GM19397 (cell line): ENCODE measurements around the gene LZTR1.
"Not testable (repeated sequence)": the region's sequence is repeated elsewhere in the genome, so short reads cannot be mapped to it uniquely, and the experiment has no call there.

Experiments used
- ATAC-seq: cut with Tn5 transposase; IDR thresholded peaks from one replicate; pipeline ENCODE4 v1.9.1; 2021; ENCODE audit warnings: mild to moderate bottlenecking, moderate library complexity; ENCODE audit not compliant: unreplicated experiment

Gene LZTR1

DNA sequence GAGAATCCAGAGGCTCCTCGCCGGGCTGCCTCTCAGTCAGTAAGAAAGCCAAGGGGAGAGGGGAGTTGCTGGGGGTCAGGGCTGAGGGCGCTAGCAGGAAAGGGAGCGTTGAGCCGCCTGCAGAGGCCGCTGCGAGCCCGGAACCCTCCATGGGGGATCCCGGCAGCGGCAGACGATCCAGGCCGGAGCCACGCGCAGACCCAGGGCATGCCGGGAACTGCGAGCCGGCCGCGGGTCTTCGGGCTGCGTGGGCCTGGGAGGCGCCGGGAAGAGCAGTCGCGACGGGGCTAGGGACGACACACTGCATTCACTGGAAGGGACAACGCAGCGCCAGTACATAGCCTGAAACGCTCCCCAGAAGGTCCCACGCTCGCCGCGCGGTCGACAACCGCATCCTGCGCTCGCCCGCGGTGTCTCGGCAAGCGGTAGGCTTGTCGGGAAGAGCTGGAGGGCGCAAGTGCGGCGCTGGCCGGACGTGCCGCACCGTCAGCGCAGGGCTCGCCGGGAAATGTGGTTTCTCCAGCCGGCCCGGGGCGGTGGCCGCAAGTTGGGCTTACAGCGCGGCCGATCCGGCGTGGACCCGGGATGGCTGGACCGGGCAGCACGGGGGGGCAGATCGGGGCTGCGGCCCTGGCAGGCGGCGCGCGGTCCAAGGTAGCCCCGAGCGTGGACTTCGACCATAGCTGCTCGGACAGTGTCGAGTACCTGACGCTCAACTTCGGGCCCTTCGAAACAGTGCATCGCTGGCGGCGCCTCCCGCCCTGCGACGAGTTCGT is at the start of gene LZTR1:
Gene LZTR1 (plus strand): TSS at position 511 of the 776 bp plus-strand sequence. CDS start 75 bp downstream, at position 586.
- peak; percentile 77 for ATAC-seq

- ATAC-seq = no peak
Observed at GRCh38 chr22:20933910-20934309, 48.2 kb upstream of the LZTR1 start.

DNA sequence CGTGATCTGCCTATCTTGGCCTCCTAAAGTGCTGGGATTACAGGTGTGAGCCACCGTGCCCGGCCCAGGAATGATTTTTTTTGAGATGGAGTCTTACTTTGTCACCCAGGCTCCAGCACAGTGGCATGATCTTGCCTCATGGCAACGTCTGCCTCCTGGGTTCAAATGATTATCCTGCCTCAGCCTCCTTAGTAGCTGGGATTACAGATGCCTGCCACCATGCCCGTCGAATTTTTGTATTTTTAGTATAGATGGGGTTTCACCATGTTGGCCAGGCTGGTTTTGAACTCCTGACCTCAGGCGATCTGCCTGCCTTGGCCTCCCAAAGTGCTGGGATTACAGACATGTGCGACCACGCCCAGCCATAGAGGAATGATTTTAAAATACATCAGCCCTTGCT is 47.0 kb upstream of the LZTR1 start:
- ATAC-seq = not testable (repeated sequence)

- ATAC-seq = not testable (repeated sequence)
Observed at GRCh38 chr22:20935780-20936539, 46.1 kb upstream of the LZTR1 start.

DNA sequence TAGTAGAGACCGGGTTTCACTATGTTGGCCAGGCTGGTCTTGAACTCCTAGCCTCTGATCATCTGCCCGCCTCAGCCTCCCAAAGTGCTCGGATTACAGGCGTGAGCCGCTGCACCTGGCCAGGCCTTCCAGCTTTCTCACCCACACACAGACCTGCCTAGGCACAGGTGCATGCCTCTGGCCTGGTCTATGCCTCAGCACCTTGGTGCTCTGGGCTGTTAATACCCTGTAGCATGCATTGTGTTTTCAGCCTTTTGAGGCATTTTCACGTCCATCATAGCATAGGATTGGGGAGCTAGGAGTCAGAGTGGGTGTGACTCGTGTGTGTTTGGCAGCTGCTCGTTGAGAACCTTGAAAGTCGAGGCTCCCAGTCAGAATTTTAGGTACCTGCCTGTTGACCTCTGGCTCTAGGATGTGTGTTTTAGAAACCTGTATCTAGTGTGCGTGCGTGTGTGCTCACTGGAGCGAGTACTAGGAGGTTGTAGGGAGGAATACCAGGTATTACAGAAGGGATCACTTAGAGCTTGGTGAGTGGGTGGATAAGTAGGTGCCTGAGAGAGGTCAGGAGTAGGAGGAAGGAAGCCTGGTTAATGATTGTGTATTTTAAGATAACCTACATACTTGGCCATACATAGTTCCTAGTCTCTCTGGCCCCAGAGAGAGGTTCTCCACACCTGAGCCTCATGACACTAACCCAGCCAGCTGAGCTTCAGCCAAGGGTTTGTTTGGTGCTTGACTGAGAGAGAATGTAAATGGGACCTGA is 44.9 kb upstream of the LZTR1 start:
- ATAC-seq = no peak

DNA sequence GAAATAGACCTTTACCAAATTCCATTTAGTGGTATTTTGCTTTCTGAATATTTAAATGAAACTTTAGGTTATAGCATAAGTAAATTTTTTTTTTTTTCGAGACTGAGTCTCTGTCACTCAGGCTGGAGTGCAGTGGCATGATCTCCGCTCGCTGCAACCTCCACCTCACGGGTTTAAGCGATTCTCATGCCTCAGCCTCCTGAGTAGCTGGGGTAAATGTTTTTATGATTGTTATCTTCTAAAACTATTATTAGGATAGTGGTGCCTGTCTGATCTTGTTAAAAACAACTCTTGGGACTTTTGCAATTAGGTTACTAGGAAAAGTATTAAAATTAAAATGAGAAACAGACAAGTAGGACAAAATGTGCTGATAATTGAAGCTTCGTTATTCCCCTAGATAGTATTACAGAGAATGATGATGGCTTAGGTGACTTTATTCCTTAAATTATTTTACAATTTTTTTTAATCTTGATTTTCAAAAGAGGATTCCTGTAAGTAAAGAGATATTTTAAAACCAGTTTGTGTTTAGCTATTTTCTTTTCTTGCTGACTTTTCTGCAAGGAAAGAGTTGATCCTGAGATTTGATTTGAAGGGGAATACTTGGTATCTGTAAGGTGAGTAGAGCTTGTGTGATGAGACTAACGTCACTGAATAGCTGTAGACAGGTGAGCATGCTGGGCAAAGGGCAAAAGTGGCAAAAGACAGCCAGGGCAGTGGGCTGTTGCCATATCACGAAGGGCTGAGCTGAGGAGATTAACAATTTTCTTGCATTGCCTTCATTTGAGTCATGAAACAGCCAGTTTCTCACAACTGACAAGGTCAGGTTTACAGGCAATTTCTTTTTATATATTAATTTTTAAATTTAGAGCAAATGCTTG is 44.1 kb upstream of the LZTR1 start:
- ATAC-seq = no peak

DNA sequence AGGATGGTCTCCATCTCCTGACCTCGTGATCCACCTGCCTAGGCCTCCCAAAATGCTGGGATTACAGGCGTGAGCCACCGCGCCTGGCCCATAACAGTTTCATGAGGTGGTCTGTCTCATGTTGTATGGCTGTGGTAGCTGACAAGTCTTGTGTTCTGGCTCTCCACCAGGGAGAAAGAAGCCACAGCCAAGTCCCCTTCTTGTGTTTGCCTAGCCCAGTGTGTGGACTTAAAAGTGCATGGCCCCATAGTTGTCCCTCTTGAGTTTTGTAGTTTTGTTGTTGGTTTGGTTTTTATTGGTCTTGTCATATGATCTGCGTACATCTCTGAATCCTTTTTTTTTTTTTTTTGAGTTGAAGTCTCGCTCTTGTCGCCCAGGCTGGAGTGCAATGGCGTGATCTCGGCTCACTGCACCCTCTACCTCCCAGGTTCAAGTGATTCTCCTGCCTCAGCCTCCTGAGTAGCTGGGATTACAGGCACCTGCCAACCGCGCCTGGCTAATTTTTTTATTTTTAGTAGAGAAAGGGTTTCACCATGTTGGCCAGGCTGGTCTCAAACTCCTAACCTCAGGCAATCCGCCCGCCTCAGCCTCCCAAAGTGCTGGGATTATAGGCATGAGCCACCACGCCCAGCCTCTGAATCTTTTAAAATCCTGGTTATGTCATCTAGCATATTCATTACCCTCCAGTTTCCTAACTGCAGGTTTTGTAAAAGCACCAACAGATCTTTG is 42.5 kb upstream of the LZTR1 start:
- ATAC-seq = not testable (repeated sequence)

GRCh38 chr22:20940186-20940651 is 41.9 kb upstream of the LZTR1 start:
- ATAC-seq = no peak

- ATAC-seq = no peak
Observed at GRCh38 chr22:20940904-20941385, 41.2 kb upstream of the LZTR1 start.

DNA sequence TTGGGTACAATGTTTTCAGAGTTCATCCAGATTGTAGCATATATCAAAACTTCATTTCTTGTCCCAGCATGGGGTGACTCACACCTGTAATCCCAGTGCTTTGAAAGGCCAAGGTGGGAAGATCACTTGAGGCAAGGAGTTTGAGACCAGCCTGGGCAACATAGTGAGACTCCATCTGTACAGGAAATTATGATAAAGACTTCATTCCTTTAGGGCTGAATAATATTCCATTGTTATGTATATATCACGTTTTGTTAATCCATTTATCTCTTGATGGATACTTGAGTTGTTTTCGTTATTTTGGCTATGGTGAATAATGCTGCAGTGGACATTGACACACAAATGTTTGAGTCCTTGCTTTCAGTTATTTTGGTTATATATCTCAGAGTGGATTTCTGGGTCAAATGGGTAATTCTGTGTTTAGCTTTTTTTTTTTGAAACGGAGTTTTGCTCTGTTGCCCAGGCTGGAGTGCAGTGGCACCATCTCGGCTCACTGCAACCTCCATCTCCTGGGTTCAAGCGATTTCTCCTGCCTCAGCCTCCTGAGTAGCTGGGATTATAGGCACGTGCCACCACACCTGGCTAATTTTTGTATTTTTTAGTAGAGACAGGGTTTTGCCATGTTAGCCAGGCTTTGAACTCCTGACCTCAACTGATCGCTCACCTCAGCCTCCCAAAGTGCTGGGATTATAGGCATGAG is 39.7 kb upstream of the LZTR1 start:
- not testable (repeated sequence) for ATAC-seq

- no peak for ATAC-seq
Observed at GRCh38 chr22:20943104-20943933, 38.8 kb upstream of the LZTR1 start.

- ATAC-seq = no peak
Observed at GRCh38 chr22:20944042-20944441, 38.1 kb upstream of the LZTR1 start.

GRCh38 chr22:20945578-20945934 is 36.5 kb upstream of the LZTR1 start:
- ATAC-seq = no peak

DNA sequence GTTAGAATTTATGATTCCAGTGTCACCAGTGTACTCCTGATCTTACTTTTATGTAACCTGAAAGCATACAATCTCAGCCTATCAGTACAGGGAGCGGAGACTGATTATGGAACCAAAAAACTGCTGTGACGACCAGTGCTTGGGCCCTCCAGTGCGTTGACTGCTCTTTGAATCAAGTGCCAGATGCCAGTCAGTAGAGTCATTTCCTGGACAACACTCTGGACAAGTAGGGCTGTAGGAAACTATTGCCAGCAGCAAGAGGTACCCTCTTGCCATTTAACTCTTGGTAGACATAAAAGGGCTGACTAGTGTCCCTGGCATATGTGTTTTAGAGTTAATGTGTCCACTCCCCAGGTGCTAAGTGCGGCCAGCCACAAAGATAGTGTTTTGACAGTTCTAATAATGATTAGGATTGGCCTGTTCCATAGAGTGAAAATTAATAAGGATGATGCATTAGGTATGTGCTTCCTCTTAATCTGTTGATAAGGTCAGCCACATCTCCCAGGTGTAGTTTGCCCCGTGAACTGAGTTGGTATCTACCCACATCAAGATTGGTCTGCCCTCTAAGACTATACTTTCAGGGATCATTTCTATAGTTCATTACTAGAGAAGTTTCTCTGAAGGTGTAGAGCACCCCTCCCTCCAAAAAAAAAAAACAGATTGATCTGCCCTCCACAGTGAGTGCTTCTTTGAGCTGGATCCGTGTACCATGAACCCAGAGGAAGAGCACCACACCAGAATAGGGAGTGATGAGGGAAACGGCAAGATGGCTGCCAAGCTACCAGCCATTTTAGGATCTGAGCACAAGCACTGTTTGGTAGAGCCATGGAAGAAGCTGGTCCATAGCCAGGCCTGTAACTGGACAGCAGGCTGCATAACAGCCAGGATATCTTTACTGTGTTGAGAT is 35.8 kb upstream of the LZTR1 start:
- no peak for ATAC-seq

GRCh38 chr22:20946991-20947390 is 35.1 kb upstream of the LZTR1 start:
- ATAC-seq = no peak

DNA sequence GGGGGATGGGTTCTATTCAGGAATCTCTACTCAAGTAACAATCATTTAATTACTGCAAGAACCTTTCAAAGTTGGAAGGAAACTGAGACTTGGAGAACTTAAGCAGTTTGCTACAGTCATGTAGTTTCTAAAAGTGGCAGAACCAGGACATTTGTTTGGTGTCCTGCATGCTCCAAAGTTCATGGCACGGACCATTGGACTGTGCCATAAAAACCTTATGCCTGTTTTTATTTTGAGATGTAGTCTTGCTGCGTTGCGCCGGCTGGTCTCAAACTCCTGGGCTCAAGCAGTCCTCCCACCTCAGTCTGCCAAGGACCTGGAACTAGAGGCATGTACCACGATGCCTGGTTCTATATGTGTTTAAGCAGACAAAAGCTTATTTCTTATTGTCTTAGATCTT is 33.6 kb upstream of the LZTR1 start:
- no peak for ATAC-seq

- ATAC-seq = no peak
Observed at GRCh38 chr22:20948989-20949388, 33.1 kb upstream of the LZTR1 start.
